Ishikawa (cell line): Measurements from ENCODE around the gene VTI1A.

Experiments
- CEBPB ChIP-seq: IDR thresholded peaks from 2 replicates; pipeline ENCODE4 v1.6.1; 2012
- CREB1 ChIP-seq: IDR thresholded peaks from 2 replicates; pipeline ENCODE4 v1.6.1; 2012; ENCODE audit warnings: low read depth
- EGR1 ChIP-seq: IDR thresholded peaks from 2 replicates; pipeline ENCODE4 v1.6.1; 2012
- EP300 ChIP-seq: IDR thresholded peaks from 2 replicates; pipeline ENCODE4 v1.6.1; 2012; ENCODE audit warnings: borderline replicate concordance
- FOXM1 ChIP-seq: IDR thresholded peaks from 2 replicates; pipeline ENCODE4 v1.6.1; 2012; ENCODE audit warnings: low read depth, borderline replicate concordance
- MAX ChIP-seq: IDR thresholded peaks from 2 replicates; pipeline ENCODE4 v1.6.1; 2012
- NFIC ChIP-seq: IDR thresholded peaks from 2 replicates; pipeline ENCODE4 v1.6.1; 2012
- RAD21 ChIP-seq: IDR thresholded peaks from 2 replicates; pipeline ENCODE4 v1.6.1; 2012; ENCODE audit warnings: low read depth
- REST ChIP-seq: IDR thresholded peaks from 2 replicates; pipeline ENCODE4 v1.6.1; 2012; ENCODE audit warnings: low read depth, mild to moderate bottlenecking
- TAF1 ChIP-seq: IDR thresholded peaks from 2 replicates; pipeline ENCODE4 v1.6.1; 2012; ENCODE audit warnings: low read depth, mild to moderate bottlenecking
- TCF12 ChIP-seq: IDR thresholded peaks from 2 replicates; pipeline ENCODE4 v1.6.1; 2012; ENCODE audit warnings: low read depth
- TEAD4 ChIP-seq: IDR thresholded peaks from 2 replicates; pipeline ENCODE4 v1.6.1; 2012
- USF1 ChIP-seq: IDR thresholded peaks from 2 replicates; pipeline ENCODE4 v1.6.1; 2012
- YY1 ChIP-seq: IDR thresholded peaks from 2 replicates; pipeline ENCODE4 v1.6.1; 2012; ENCODE audit warnings: low read depth
- ZBTB7A ChIP-seq: IDR thresholded peaks from 2 replicates; pipeline ENCODE4 v1.6.1; 2012; ENCODE audit warnings: low read depth

The VTI1A gene

GRCh38 chr10:112700215-112700671, 253.2 kb downstream of the VTI1A start:
- TF ChIP-seq TCF12 (no peak), REST (no peak), FOXM1 (no peak), EP300 (no peak), NFIC (no peak), TAF1 (no peak), ZBTB7A (no peak), TEAD4 (no peak), USF1 (no peak), CREB1 (no peak), MAX (no peak), EGR1 (no peak), RAD21 (no peak)

GRCh38 chr10:112701211-112701877, 254.3 kb downstream of the VTI1A start:
- TF ChIP-seq TAF1 (no peak), YY1 (no peak), ZBTB7A (no peak), USF1 (no peak), REST (no peak)

- TF ChIP-seq MAX (no peak), CREB1 (no peak), NFIC (no peak), TAF1 (no peak), YY1 (no peak), ZBTB7A (no peak), FOXM1 (no peak), CEBPB (no peak), RAD21 (no peak), EP300 (no peak), TCF12 (no peak), TEAD4 (no peak), EGR1 (no peak), USF1 (no peak), REST (no peak)
Measured at GRCh38 chr10:112701878-112702255, 254.9 kb downstream of the VTI1A start.

GRCh38 chr10:112706577-112706976, 259.6 kb downstream of the VTI1A start:
- TF ChIP-seq YY1 (no peak), NFIC (no peak), RAD21 (no peak), REST (no peak), TCF12 (no peak), CEBPB (no peak), MAX (no peak), TAF1 (no peak), EP300 (no peak), FOXM1 (no peak), ZBTB7A (no peak), TEAD4 (no peak)
